Left kidney (tissue), 2 donors: ENCODE results near the gene GLG1. TPM values are rescaled to one million over a fixed set of nuclear protein-coding genes. Genes with fewer than 3 reads are reported as not detected.
"Not testable (repeated sequence)": the region's sequence is repeated elsewhere in the genome, so short reads cannot be mapped to it uniquely, and the experiment has no call there.

Experiments used
- DNase-seq: peaks from one replicate; pipeline ENCODE4 v3.0.0-alpha.2; 2013
- polyA plus RNA-seq: library from polyadenylated mRNA; unstranded; fragments of 120-200 nt; gene quantifications from one replicate; pipeline ENCODE4 v1.2.1, GENCODE V29; 2013; ENCODE audit not compliant: insufficient read length

GLG1 gene
- polyA plus RNA-seq, 1 donor, result 183 TPM

DNA sequence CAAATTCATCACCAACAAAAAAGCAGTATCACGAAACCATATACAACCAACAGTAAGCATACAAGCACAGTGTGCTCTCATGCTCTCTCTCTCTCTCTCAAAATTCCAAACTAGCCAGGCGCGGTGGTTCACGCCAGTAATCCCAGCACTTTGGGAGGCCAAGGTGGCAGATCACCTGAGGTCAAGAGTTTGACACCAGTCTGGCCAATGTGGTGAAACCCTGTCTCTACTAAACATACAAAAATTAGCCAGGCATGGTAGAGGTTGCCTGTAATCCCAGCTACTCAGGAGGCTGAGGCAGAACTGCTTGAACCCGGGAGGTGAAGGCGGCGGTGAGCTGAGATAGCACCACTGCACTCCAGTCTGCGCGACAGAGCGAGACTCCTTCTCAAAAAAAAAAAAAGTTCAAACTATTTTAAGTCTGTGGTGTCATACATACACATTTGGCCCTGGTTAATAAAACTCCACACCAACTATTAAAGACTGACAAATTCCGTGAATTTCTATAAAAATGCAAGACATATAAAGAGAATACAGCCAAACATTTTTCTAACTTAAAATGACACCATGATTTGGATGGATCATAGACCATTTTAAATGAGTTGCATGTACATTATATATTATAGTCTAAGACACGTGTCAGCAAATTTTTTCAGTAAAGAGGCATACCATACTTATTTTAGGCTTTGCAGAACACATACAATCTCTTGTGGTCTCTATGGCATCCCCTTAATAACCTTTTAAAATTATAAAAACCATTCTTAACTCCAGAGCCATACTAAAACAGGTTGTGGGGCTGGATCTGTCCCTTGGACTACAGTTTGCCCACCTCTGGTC, 30.9 kb downstream of the GLG1 start:
- DNase-seq, result no peak

- no peak for DNase-seq
Measured at GRCh38 chr16:74575175-74575806, 31.6 kb downstream of the GLG1 start.

GRCh38 chr16:74574146-74574545, 32.8 kb downstream of the GLG1 start:
- DNase-seq, result no peak

DNA sequence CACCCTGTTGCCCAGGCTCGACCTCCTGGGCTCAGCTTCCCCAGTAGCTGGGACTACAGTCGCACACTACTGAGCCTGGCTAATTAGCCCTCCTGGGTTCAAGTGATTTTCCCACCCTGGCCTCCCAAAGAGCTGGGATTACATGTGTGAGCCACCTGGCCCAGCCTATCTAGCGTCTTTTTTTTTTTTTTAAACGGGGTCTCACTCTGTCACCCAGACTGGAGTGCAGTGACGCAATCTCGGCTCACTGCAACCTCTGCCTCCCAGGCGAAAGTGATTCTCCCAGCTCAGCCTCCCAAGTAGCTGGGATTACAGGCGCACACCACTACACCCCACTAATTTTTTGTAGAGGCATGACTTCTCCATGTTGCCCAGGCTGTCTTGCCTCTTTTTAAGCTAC, 33.3 kb downstream of the GLG1 start:
- no peak for DNase-seq

GRCh38 chr16:74570412-74571301, 36.3 kb downstream of the GLG1 start:
- no peak for DNase-seq

DNA sequence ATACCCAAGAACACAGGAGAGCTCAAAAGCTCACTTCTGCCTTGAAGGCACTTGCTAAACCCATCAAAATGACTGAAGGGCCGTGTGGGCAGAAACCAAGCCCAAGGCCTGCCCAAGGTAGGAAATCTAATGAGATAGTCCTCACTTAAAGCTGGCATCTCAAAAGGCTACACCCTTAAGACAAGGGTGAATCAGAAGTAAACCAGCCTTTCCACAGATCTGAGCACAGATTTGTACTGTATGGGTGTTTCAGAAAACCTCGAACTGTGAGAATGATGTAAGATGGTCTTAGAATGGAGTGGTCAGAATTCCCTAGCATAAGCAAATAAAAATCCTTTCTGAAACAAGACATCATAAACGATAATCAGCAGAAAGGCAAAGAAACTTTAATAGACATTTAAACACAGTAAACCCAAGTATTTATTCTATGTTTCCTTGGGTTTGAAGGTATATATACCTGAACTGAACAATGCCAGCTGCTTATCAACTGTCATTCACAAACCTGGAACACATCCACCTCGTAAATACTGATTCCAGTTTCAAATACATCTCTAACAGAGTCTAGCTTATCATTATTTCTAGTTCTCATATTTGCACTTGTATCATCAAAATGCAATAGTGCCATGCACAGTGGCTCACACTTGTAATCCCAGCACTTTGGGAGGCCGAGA, 37.8 kb downstream of the GLG1 start:
- DNase-seq, result no peak

DNA sequence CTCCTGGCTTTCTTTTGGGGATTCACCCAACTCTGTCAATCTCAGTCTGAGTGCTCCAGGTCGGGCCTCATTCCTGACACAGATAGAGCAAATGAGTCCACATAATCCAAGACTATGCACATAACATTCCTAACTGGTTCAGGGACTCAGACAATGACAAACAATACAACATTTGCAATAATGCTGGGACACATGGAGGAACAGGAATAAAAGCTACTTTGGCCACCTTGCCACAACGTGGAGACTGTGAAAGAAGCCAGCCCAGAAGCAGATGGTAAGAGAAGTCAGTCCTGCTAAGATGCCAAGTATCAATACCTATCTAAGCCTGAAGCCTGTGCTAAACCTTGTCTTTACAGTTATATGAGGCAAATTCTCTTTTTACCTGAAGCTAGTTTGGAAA, 39.0 kb downstream of the GLG1 start:
- DNase-seq, result no peak

- peak; percentile 55 for DNase-seq
Measured at GRCh38 chr16:74565378-74565777, 41.5 kb downstream of the GLG1 start.

- DNase-seq, result no peak
Measured at GRCh38 chr16:74564451-74564984, 42.4 kb downstream of the GLG1 start.

DNA sequence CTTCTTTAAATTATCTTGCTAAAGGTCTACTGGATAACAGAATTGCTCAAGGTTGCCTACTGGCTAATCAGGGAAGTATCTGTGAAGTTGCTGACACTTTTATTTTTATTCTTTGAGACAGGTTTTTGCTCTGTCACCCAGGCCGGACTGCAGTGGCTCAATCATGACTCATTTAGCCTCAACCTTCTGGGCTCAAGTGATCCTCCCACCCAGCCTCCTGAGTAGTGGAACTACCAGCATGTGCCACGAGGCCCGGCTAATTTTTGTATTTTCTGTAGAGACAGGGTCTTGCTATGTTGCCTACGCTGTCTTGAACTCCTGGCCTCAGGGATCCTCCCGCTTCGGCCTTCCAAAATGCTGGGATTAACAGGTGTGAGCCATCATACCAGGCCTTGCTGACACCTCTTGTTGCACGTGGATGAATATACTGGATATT, 43.1 kb downstream of the GLG1 start:
- no peak for DNase-seq

DNA sequence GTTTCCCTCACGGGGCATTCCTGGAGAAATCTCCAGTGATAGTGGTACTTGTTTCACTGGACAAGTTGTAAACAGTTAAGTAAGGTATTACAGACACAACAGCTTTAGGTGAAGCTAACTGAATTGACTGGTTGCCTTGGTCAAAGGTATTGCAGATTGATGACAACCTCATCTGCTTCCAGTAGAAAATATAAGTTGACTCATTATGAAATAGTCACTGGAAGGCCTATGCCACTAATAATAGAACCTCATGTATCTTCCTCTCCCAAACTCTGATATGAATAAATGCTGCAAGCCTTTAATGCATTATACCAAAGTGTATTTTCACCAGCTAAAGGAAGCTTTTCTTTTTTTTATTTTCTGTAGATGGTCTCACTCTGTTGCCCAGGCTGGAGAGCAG, 44.8 kb downstream of the GLG1 start:
- no peak for DNase-seq

GRCh38 chr16:74561626-74562025, 45.3 kb downstream of the GLG1 start:
- no peak for DNase-seq

- no peak for DNase-seq
Measured at GRCh38 chr16:74560912-74561311, 46.0 kb downstream of the GLG1 start.

DNA sequence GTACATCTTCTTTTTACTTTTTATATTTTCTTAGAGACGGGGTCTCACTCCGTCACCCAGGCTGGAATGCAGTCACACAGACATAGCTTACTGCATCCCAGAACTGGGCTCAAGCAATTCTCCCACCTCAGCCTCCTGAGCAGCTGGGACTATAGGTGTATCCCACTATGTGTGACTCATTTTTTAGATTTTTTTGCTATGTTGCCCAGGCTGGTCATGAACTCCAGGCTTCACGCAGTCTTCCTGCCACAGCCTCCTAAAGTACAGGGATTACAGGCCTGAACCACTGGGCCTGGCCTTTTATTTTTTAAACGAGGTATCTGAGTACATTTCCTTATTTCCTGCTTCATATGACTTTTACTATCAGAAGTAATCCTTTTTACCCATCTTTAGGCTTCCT, 48.0 kb downstream of the GLG1 start:
- DNase-seq, result no peak

DNA sequence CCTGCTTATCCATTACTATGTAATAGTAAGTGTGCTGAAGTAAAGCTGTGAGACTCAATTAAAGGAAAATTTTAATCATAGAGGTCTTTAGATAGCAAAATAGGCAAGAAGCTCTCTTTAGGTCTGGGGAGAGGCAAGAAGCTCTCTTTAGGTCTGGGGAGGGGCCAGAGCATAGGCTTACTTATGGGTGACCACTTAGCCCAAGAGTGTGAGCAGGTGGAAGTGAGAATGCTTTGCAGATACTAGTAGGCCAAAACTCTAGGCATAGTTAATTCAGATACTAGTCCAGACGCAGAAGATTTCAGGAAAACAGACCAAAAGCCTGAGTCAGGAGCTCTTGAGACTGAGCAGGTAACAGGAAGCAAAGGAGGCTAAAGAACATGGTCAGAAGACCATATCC, 49.6 kb downstream of the GLG1 start:
- DNase-seq, result no peak

GRCh38 chr16:74556375-74556922, 50.5 kb downstream of the GLG1 start:
- DNase-seq, result no peak

- DNase-seq, result not testable (repeated sequence)
Measured at GRCh38 chr16:74552357-74552756, 54.6 kb downstream of the GLG1 start.

DNA sequence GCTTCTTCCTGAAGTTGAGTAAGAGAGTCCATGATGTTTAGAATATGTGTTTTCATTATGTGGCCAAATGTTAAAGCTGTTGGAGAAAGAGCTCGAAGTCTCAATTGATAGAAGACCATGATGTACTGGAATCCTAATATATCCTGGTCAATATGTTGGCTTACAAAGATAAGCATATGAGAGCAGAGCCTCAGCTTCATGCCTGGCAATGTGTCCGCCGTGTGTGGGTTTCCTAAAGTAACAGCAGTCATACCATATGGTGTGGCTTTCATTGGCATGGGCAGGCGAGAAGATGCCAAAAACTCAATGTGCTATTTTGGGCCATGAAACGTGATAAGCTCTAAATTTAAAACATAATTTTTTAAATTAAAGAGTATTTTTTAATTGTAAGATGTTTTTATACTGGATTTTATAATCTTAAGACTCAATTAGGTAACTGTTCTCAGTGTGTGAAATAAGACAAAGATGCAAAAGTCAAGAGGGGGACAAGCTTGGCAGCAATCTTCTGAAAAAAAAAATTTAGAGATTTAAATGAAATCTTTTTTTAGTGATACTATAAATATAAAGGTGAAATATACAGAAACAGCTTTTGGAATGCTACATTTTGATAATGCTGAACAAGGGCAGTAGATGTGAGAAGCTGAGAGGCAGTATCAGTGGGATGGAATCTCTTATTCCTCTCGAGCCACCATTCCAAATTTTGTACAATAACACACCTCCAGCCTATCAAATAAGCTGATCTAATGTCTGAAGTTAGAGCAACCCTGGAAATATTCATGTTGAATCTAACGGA, 56.5 kb downstream of the GLG1 start:
- DNase-seq, result not testable (repeated sequence)

GRCh38 chr16:74546112-74546511, 60.8 kb downstream of the GLG1 start:
- DNase-seq, result not testable (repeated sequence)

GRCh38 chr16:74542911-74543578, 63.9 kb downstream of the GLG1 start:
- DNase-seq, result not testable (repeated sequence)
